Measurements from ENCODE around the gene EFHD2.
"Not testable (repeated sequence)": the region's sequence is repeated elsewhere in the genome, so short reads cannot be mapped to it uniquely, and the experiment has no call there.

The EFHD2 gene

DNA sequence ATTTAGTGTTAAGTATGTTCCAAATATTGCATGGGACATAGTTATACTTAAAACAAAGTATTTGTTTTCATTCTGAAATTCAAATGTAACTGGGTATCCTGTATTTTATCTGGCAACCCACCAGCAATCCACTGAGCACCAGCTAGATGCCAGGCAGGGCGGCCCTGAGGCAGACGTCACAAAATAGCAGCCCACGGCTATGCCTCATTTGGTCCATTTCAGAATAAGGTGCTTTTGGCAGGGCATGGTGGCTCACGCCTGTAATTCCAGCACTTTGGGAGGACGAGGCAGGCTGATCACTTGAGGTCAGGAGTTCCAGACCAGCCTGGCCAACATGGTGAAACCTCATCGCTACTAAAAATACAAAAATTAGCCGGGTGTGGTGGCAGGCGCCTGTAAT, 19.9 kb upstream of the EFHD2 start:
- DNase-seq = not testable (repeated sequence)

DNA sequence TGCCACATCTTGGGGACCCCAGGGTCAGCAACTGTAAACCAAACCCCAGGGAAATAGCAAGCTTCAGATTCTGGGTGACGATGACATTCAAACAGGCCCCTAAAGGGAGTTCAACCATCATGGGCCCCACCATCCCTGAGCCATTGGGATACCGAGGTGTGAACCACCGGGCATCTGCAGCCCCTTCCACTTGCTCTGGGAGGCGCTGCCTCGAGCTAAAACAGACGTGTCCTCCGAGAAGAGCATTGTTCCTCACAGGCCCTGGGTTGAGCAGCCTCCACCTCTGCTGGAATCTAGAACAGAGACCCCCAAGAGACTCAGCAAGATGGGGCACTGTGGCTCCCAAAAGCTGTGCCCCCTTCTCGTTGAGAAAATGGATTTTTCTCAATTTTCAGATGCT, 19.0 kb upstream of the EFHD2 start:
- no peak for DNase-seq

DNA sequence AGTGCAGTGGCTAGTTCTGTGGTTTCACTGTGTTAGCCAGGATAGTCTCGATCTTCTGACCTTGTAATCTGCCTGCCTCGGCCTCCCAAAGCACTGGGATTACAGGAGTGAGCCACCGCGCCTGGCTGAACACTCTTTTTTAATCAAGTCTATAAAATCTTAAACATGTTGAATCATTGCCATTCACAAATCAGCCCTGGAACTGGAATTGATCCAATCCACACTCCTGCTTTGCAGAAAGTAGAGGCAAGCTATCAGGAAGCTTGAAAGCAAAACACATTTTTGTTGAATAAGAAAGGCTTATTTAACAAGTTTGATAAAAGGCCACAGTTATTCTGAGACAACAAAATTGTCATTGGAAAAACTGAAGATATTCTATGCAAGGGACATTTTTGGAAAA, 18.3 kb upstream of the EFHD2 start:
- DNase-seq = no peak

DNA sequence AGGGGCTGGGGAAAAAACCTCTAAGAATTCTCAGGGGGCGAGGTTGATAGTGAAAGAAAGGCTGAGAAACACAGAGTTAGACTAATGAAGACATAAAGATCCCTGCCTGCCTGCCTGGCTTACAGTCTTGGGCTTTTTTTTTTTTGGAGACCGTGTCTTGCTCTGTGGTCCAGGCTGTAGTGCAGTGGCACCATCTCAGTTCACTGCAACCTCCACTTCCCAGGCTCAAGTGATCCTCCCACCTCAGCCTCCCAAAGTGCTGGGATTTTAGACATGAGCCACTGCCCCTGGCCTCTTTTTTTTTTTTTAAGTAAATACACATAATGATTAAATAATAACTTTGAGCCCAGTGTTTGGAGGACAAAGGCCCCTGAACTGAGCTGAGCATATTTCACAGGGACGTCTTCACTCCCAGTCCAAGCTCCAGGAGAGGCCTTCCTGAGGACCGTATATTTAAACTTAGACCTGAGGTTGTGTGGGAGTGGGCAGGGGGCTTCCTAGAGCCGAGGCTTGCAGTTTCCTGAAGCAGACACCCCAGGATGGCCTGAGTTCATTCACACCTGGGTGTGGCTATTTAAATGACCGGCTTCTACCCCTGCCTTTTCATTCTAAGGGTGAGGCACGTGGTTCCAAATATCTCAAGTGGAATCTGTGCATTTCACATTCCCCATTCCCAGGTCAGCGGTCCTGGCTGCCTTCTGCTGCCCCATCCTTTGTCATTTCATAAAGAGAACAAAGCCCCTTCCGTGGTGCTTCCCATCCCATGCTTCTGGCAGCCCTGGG, 16.0 kb upstream of the EFHD2 start:
- no peak for DNase-seq

DNA sequence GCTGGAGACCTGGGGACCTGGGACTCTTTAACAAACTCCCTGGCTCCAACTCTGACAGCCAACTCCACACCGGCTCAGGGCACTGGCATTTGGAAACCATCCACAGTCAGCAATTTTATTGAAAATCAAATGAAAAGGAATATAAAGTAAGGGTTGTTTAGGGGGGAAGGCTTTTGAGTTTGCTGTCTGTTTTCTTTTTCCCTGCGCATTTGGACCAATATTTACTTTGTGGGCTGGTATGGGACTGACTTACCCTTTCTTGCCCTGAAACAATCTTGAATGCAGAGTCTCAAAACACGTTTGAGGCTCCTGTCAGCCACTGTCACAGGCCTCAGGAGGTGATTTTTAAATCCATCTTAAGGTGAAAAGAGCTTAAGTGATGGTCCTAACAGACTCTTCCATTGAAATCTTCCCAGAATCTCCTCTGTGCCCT, 15.4 kb upstream of the EFHD2 start:
- DNase-seq = no peak

DNA sequence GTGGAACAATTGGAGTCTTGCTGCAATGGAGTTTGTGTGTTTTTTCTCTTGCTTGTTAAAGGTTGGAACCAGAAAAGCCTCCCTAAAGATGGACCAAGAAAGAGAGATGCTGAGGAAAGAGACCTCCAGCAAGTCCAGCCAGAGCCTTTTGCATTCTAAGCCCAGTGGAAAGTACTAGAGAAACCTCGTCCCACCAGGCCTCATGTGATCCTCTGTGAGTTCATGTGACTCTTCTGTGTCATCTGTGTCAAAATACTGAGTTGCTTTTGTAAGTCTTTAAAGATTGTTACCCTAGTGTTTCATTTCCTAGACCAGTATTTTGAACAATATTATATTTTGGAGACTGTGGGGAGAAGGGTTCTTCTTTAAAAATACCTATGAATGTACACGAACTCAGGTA, 12.5 kb upstream of the EFHD2 start:
- DNase-seq = no peak

DNA sequence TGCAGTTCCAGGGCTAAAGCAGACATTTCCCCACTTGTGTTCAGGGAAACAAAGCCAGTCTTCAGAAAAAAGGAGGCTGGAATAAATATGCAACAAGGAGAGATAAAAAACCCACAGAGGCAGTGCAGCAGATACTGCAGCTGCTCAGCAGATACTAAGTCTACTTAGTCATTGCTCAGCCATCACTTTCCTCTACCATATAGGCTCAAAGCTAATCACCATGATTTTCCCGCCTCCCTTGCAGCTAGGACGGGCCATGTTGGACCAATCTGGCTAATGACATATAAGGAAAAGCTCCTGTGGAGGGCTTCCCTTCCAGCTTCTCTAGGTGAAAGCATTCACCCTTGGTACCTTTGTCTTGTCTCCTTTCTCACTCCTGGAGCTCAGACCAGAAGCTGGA, 10.0 kb upstream of the EFHD2 start:
- no peak for DNase-seq

DNA sequence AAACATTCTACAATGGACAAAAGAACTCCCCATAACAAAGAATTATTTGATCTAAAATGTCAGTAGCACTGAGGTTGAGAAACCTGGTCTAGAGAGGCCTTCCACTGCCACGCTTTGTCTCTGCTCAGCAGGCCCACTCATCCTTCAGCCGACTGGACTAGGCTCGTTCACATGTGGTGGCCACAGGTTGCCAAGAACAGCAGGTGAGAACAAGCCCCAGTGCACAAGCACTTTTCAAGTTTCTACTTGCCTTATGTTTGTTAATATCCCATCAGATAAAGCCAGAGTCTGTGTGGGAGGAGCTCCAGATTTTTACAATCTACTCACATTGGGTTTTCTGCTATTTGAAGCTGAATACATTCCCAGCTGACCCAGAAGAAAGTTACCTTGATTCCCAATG, 9.1 kb upstream of the EFHD2 start:
- DNase-seq = peak; percentile 36

DNA sequence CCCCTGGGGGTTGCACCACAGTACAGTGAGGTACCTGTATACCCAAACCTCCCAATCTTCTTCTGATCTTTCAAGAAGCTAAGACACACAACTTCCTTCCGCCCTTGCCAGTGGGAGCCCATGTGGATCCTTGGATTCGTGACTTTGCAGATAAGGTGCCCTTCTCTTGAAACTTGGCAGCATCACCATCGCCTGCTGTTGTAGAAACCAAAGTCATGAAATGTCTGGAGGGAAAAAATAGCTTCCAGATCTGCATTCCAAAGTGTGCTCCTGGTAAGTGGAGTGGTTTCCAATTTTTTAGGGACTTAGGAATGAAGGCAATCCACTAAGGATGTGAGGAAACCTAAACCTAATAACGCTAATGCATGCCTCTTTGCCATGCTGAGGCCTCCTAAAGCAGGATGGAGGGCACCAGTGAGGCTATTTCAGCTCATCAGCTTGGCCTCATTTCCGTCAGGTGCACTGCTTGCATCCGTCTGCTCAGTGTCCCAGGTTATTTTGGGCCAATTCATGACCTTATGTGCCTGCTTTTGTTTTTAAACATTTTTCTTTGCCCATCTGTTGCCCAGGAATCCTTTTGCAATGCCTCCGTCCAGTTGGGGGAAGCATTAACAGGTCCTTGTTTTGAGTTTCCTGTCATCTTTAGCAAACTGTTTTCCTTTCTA, 8.2 kb upstream of the EFHD2 start:
- DNase-seq = no peak

DNA sequence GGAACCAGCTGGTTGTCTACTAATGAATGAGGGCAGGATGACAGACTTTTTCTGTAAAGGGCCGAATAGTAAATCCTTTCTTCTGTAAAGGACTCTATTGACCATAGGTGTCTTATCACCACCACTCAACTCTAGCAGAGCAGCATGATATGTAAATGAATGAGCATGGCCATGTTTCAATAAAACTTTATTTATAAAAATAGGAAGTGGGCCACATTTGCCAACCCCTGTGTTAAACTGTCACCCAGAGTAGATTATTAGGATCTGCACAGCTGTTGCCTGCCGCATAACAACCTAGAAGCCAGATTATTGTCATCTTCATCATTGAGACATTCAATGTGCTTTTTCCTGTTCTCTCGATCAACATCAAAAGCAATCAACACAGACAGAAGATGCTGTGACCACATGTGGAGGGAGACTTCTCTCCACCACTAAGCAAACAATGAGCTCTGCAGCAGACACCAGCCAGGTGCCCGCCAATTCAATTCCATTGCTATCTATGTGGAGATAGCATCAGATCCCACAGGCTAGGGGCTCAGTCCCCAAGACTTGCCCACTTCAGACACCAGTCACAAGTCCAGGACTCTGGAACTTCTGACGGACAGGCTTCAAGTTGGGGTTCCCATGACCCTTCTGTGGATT, 6.8 kb upstream of the EFHD2 start:
- no peak for DNase-seq

DNA sequence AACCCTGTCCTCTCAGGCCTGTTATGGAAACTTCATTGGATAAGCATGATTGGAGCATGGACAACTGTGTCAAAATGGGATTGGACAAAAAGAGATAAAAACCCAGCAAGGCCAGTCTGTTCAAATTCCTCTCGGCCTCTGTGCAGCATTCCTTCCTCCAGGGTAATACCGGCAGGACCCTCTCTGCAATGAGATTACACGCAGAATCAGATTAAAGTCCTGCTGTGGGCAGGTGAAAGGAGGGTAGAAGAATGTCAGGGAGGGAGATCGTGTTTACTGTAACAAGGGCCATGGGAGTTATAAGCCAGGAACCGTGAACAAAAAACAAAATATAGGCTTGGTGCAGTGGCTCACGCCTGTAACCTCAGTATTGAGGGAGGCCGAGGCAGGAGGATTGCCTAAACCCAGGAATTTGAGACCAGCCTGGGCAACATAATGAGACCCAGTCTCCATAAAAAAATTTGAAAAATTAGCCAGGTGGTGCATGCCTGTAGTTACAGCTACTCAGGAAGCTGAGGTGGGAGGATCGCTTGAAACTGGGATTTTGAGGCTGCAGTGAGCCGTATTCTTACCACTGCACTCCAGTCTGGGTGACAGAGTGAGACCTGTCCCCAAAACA, 5.6 kb upstream of the EFHD2 start:
- DNase-seq = no peak

DNA sequence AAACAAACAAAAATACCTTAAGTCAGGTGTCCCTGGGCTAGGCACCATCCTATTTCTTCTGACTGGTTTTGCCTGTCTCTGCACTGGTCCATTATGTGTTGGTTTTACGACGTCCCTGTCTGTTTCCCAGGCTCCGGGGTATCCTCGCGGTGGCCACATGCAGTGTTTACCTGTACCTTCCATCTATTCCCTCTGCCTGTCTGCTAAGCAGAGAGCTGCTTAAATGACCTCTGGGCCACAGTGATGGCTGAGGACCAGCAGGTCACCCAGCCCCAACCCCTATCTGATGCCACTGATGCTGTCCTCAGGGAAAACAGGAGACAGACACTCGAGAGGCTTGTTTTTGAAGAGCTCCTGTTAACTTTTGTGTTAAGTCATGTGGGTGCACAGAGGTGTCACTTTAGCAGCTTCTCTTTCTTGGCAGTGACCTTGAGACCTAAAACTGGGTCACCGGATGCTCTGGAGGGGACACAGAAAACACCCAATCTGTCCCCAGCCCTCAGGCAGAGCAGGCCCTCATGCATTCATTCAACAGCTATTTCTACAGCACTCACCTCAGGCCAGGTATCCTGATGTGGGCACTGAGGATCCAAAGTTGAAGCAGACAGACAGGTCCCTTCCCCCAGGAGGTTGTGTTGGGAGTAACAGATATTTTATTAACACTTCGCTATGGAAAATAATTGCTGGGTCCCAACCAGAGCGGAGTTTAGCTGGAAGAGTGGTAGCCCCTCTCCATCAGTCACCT, 4.4 kb upstream of the EFHD2 start:
- no peak for DNase-seq

DNA sequence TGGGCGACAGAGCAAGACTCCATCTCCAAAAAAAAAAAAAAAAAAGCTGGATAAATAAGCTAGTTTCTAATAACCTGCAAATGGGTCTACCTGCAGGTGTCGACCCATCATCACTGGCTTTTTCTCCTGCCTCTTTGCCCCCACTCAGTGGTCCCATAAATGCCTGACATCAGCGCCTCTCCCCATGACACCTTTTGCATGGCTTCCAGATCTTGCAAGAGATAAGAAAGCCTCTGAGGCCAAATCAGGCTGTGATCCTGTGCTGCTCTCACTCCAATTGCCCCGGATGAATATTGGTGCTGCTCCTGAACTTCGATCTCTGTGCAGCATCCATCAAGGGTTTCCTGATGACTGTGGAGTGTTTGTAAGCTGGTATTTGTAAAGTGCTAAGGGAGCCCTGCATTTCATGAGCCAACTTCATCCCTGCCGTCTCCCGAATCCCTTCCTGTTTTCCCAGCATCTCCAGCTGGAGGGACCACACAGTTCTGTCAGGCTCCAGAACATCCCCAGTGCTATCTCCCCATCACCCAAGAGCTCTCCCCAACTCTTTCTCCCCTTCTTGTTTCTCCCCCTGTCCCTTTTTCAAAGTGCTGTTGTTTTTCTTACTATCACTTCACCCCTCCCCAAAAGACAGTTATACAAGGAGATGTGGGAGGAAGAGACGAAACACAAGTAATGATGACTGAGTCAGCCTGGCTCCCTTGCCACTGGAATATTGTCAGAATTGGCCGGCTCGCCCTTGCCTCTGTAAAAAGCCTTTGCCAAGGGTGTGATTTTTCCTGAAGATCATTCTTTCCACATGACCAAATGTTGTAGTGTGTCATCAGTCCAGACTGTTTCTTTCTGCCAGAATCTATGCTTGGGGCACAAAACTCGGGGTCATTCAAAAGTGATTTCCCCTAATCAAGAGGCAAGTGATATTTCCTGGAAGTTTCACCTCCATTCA, 2.8 kb upstream of the EFHD2 start:
- DNase-seq = no peak

DNA sequence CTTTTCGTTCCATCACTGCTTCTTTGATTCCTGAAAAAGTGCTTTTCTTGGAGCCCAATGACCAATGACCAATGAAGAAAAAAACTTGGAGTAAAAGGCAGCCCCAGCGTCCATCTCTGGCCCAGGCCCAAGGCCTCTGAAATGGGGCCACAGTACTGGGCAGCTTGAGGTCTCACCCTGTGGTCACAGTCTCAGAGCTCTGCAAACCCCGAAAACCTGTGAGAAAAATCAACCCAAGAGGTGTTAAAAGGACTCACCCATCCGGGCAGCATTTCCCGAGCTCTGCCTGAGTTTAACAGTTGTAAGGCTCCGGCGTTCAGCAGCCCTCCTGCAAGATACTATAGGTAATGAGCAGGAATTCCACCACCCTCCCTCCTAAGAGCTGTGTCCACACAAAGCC, 2.1 kb upstream of the EFHD2 start:
- DNase-seq = no peak

DNA sequence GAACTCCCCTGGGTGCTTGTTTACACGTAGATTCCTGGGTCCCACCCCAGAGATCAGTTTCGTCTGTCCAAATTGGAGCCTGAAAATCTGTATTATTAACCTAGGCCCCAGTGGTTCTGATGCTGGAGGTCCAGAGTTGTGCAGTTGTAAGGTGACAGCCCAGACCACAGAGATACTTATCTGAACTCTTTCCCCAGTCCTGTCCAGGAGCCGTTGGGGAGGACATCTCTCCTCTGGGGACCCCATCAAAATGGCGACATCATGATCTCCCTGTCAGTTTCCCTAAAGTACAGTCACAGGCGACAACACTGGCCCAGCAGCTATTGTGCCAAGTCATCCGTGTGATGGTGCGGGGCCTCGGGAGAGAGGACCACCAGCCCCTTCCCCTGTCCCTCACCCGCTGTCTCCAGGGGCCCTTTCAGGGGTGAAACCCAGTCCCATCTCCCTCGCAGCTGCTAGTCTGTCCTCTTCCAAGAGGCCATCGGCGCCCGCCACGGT, 749 bp upstream of the EFHD2 start:
- DNase-seq = no peak

DNA sequence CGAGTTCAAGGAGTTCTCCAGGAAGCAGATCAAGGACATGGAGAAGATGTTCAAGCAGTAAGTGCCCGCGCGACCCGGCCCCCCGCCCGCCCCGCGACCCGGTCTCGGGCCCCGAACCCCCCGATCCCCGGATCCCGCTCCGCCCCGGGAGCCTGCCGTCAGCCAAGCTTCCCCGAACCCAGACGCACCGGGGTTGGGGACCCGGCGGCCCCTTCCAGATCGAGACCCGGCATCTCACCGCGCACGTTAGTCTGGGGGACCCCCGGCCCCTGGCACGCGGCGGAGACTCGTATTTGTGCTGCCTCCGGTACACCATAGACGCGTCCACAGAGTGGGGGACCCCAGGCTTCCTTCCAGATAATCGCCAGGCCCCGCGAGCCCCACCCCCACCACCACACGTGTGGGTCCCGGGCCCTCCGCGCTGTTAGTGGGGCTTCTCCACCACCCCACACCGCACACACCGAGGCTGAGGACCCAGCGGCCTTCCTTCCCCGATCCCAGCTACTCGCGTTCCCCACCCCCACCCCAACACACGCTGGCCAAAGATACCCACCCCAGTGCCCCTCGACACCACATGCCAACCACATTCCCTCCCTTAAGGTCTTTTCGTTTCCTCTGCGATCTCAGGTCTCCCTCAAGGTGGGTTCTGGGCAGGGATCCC, 665 bp downstream of the EFHD2 start:
- DNase-seq = no peak

DNA sequence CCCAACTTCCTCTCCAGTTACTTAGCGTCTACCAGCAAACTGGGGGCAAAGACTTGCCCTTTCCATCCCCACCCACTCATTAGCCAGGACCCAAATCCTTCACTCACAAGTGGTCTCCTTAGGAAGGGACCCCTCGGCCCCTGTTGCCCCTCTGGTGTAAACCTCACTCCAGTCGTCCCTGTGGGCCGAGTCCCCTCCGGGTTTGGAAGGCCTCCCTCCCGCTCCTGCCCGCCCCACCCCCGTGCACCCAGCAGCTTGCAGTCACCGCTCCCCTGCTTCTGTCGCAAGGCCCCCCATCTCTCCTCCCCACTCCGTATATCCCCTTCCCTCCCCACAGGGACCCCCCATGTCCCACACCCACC, 1.2 kb downstream of the EFHD2 start:
- DNase-seq = no peak

DNA sequence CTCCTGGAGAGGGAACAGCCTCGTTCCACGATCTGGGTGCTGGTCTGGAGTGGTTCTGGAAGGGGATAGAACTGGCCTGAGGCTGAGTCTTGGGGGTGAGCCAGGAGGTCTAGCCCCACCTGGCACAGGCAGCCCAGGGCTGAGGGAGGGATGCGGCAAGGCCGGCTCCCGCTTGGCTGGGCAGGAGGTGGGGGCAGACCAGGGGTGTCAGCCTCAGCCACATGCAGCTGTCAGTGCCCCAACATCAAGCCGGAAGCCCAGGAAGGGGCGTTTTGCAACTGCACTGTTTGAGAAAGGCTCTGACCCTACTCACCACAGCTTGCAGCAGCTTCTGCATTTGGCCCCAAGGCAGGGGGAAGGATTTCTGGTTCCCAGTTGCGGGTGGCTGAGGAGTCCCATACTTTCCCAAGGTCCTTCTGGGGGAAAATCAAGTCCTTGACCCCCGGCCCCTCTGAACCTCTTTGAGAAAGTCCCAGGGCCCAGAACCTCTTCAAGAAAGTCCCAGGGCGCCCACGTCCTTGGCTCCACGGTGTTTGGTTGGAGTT, 2.0 kb downstream of the EFHD2 start:
- DNase-seq = no peak

DNA sequence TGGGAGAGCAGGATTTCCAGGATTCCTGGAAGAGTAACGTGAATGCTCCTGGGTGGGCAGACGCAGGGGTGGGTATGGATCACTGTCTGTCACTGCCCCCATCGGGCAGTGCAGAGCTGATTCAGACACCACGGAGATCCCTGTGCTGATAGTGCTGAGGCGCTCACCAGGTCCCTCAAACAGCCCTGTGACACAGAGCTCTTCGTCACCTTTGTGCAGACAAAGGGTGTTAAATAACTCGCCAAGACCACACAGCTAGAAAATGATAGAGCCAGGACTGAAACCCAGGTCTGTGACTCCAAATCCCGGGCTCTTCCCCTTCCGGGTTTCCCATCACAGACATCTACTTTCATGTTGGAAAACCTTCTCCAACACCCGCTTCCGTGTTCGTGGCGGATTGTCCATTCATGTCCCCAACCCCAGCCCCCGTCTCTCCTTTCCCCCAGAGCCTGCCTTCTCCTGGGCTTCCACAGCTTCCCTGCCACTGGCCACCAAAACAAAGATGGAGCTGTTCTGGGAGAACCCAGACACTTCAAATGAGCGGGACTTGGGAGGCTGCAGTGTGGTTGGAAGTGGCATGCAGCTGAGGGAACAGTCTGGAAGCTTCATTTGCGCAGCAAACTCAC, 2.6 kb downstream of the EFHD2 start:
- DNase-seq = no peak

DNA sequence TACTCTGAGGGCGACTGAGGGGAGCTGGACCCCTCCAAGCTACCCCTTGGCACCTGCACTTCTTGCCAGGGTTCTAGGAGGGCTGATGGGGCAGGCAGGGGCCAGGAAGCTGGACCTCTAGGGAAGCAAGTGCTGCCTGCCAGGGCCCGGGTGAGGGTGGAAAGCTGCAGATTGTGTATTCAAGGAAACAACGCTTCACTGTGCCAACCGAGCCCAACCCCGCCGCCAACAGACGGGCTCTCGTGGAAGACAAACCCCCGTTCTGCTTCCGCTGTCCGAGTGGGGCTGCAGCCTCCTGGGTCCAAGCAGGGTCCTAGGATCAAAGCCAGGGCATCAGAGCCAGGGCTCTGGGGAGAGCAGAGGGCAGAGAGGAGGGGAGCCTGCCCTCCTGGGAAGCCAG, 3.2 kb downstream of the EFHD2 start:
- DNase-seq = no peak

All from NCI-H2107 (cell line).